SK-N-SH (cell line): ENCODE data around the gene COQ9. TPM values are rescaled to one million over a fixed set of nuclear protein-coding genes. Genes with fewer than 3 reads are reported as not detected.

Source experiments
- CTCF ChIA-PET: fragments of 300-600, 350-600 bp; formaldehyde crosslinking; extraction: SDS; loops from one replicate; lab custom pipeline; 2021; lab: Yijun Ruan, JAX
- POLR2A ChIA-PET: fragments of 350-600 bp; sonication (Branson Sonifier 250); formaldehyde crosslinking; extraction: SDS; loops from one replicate; lab custom pipeline; 2020; ENCODE audit warnings: antibody characterized with exemption, inconsistent platforms; lab: Yijun Ruan, JAX
- DNase-seq: peaks from one replicate; pipeline ENCODE4 v3.0.0; 2012
- H2AFZ ChIP-seq: fragments of 200-600 bp; sonication (generic); 2 replicates; pipeline ENCODE4 v1.8.1; 2016; ENCODE audit warnings: antibody characterized with exemption, mild to moderate bottlenecking, low read depth
- H3F3A ChIP-seq: fragments of 200-600 bp; sonication (generic); replicated peaks from 2 replicates; pipeline ENCODE3; 2016; ENCODE audit warnings: antibody characterized with exemption, mild to moderate bottlenecking; ENCODE audit not compliant: insufficient read depth
- H3K27ac ChIP-seq, 2 experiments: fragments of 200-500 bp in 1 of 2; fragments of 200-600 bp in 1 of 2; sonication (Bioruptor generic) in 1 of 2; sonication (generic), shearing (Covaris generic) in 1 of 2; 2 replicates each; pipeline versions ENCODE4 v1.5.1 to v1.6.1; 2014 to 2016; ENCODE audit warnings: low read depth in 2 of 2, inconsistent platforms in 1 of 2, low read length in 1 of 2, mild to moderate bottlenecking in 1 of 2, mixed read lengths in 1 of 2
- H3K27me3 ChIP-seq: fragments of 200-600 bp; sonication (generic), shearing (Covaris generic); 2 replicates; pipeline ENCODE4 v1.6.1; 2016; ENCODE audit warnings: mixed run types; ENCODE audit not compliant: insufficient read depth
- H3K36me3 ChIP-seq, 2 experiments: fragments of 200-500 bp in 1 of 2; fragments of 200-600 bp in 1 of 2; sonication (Bioruptor generic) in 1 of 2; sonication (generic) in 1 of 2; replicated peaks in 1 of 2; 2 replicates each; pipeline versions ENCODE3 to v1.5.1; 2014 to 2016; ENCODE audit warnings: low read length in 1 of 2, mild to moderate bottlenecking in 1 of 2; ENCODE audit not compliant: insufficient read depth in 2 of 2, control insufficient read depth in 1 of 2
- H3K4me1 ChIP-seq, 2 experiments: fragments of 200-500 bp in 1 of 2; fragments of 200-600 bp in 1 of 2; sonication (Bioruptor generic) in 1 of 2; sonication (generic), shearing (Covaris generic) in 1 of 2; 2 replicates each; pipeline versions ENCODE4 v1.5.1 to v1.6.1; 2014 to 2016; ENCODE audit warnings: low read depth in 1 of 2, low read length in 1 of 2, mixed run types in 1 of 2; ENCODE audit not compliant: insufficient read depth in 2 of 2, control insufficient read depth in 1 of 2
- H3K4me2 ChIP-seq: fragments of 200-600 bp; sonication (generic), shearing (Covaris generic); 2 replicates; pipeline ENCODE4 v1.6.1; 2017; ENCODE audit warnings: mixed run types
- H3K4me3 ChIP-seq, 2 experiments: fragments of 200-500 bp in 1 of 2; fragments of 200-600 bp in 1 of 2; sonication (Bioruptor generic) in 1 of 2; sonication (generic), shearing (Covaris generic) in 1 of 2; 2 replicates each; pipeline versions ENCODE4 v1.5.1 to v1.8.1; 2014 to 2016; ENCODE audit warnings: low read depth in 2 of 2, inconsistent platforms in 1 of 2, low read length in 1 of 2, mild to moderate bottlenecking in 1 of 2, mixed read lengths in 1 of 2, moderate library complexity in 1 of 2
- H3K79me2 ChIP-seq: fragments of 200-600 bp; sonication (generic); 2 replicates; pipeline ENCODE4 v1.8.1; 2017; ENCODE audit warnings: mild to moderate bottlenecking; ENCODE audit not compliant: insufficient read depth
- H3K9ac ChIP-seq: fragments of 200-600 bp; sonication (generic); 2 replicates; pipeline ENCODE4 v1.6.1; 2017; ENCODE audit warnings: mixed run types
- H3K9me2 ChIP-seq: fragments of 200-600 bp; sonication (generic); 2 replicates; pipeline ENCODE4 v1.6.1; 2017; ENCODE audit warnings: mixed run types
- H3K9me3 ChIP-seq: fragments of 200-600 bp; sonication (generic); 2 replicates; pipeline ENCODE4 v1.6.1; 2017; ENCODE audit warnings: mixed run types, mild to moderate bottlenecking, moderate library complexity
- H4K20me1 ChIP-seq: fragments of 200-600 bp; sonication (generic); 2 replicates; pipeline ENCODE4 v1.6.1; 2017; ENCODE audit warnings: mild to moderate bottlenecking, mixed run types; ENCODE audit not compliant: insufficient read depth
- NFIC ChIP-seq: IDR thresholded peaks from 2 replicates; pipeline ENCODE4 v1.4.0; 2012; ENCODE audit warnings: borderline replicate concordance
- NRF1 ChIP-seq: IDR thresholded peaks from 2 replicates; pipeline ENCODE4 v1.6.1; 2012; ENCODE audit warnings: low read depth, mild to moderate bottlenecking, low read length
- TCF12 ChIP-seq: IDR thresholded peaks from 2 replicates; pipeline ENCODE4 v1.4.0; 2012
- WGBS: methylation state at CpG from one replicate; pipeline ENCODE4 v1.1.6; 2017; ENCODE audit warnings: low lambda C conversion rate; 5-methylcytosine and 5-hydroxymethylcytosine counted together
- polyA plus RNA-seq, 3 experiments: library from polyadenylated mRNA; depleted of rRNA; stranded (reverse); fragments of >200 nt; gene quantifications; 2 replicates each; pipeline ENCODE4 v1.2.3, GENCODE V29; 2012
- TF ChIP-seq, protein P1 (sequence below): IDR thresholded peaks from 2 replicates; pipeline ENCODE4; 2012
- TF ChIP-seq, protein P2 (sequence below): IDR thresholded peaks from 2 replicates; pipeline ENCODE4 v1.4.0; 2012; ENCODE audit warnings: low read depth
- TF ChIP-seq, protein P3 (sequence below): fragments of 150-350 bp; IDR thresholded peaks from 2 replicates; pipeline ENCODE4 v1.6.1; 2017; ENCODE audit warnings: antibody characterized with exemption, low read length, low read depth, borderline replicate concordance
- TF ChIP-seq, protein P4 (sequence below): fragments of 150-350 bp; IDR thresholded peaks from 2 replicates; pipeline ENCODE4 v1.6.1; 2016; ENCODE audit warnings: mild to moderate bottlenecking, low read depth, low read length
- TF ChIP-seq, protein P5 (sequence below): IDR thresholded peaks from 2 replicates; pipeline ENCODE4 v1.4.0; 2012; ENCODE audit warnings: low read depth, borderline replicate concordance

COQ9 gene
- polyA plus RNA-seq, 1 of the 3 experiments (the other 2 are of a cell fraction), result 81.2 TPM

DNA sequence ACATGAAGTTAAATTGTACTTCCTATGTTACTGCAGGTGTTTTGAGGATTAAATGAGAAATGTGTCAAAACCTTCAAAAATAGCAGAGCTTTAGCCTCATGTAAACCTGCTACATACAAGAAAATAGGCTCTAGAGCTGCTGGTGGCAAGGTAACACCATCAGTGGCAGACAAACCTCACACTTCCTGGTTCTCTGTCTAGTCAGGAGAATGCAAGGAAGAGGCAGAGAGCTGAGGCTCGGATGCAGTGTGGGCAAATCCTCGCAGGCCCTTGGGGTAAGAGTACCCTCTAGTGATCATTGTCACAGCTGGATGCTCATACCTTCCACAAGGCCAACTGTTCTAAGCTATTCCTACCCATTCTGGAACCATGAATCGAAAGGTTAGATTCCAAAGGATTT is 14.3 kb upstream of the COQ9 start:
- Histone ChIP-seq H3K36me3 (peaks cover 59 to 71% of the 10 kb centered on the region in 2 experiments), H3K4me1 (no peaks in the 10 kb centered on the region), H3K9me3 (no peaks in the 10 kb centered on the region), H4K20me1 (no peaks in the 10 kb centered on the region), H3K27ac (no peak overlapping the region), H3K4me3 (no peak overlapping the region), H3K4me2 (no peak overlapping the region), H2AFZ (no peak overlapping the region), H3F3A (no peaks in the 10 kb centered on the region), H3K79me2 (no peaks in the 10 kb centered on the region), H3K9me2 (no peaks in the 10 kb centered on the region), H3K9ac (no peak overlapping the region), H3K27me3 (no peaks in the 10 kb centered on the region)
- POLR2A ChIA-PET, result interaction anchor here (2.1 kb wide), 1 partner anchor 14 kb away, joined by 6 read pairs; the partner anchor contains the start of genes CIAPIN1 and COQ9
- CTCF ChIA-PET, result interaction anchor here (1.0 to 4.6 kb wide), 7 partner anchors 10 to 132 kb away, joined by 3 to 30 read pairs (median 8); partner anchors contain the start of gene POLR2C
- TF ChIP-seq NFIC, result no peak
- WGBS, result 98% methylated on average over 3 of the region's 3 CpGs
- no peak for DNase-seq

DNA sequence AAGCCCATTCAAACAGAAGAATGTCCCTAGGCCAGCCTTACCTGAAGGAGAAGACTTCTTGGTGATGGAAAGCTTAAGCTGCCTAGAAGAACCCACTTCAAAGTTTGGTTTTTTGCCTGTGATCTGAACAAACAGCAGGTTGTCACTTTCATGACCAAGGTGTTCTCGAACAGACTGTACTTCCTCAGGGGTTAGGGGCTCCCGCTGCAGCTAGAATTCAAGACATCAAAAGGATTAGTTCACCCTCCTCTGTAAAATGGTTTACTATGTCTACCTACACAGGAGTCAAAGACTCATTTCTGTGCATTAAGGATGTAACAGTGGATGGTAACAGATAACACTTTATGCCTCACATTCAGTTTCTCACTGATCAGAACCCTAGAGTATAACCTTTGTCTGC is 13.3 kb upstream of the COQ9 start:
- H3K9me2 ChIP-seq, result no peaks in the 10 kb centered on the region
- TF ChIP-seq, protein P1, sequence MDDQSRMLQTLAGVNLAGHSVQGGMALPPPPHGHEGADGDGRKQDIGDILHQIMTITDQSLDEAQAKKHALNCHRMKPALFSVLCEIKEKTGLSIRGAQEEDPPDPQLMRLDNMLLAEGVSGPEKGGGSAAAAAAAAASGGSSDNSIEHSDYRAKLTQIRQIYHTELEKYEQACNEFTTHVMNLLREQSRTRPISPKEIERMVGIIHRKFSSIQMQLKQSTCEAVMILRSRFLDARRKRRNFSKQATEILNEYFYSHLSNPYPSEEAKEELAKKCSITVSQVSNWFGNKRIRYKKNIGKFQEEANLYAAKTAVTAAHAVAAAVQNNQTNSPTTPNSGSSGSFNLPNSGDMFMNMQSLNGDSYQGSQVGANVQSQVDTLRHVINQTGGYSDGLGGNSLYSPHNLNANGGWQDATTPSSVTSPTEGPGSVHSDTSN, result no peak
- TF ChIP-seq, protein P2, sequence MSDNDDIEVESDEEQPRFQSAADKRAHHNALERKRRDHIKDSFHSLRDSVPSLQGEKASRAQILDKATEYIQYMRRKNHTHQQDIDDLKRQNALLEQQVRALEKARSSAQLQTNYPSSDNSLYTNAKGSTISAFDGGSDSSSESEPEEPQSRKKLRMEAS, result no peak
- TF ChIP-seq, protein P3, sequence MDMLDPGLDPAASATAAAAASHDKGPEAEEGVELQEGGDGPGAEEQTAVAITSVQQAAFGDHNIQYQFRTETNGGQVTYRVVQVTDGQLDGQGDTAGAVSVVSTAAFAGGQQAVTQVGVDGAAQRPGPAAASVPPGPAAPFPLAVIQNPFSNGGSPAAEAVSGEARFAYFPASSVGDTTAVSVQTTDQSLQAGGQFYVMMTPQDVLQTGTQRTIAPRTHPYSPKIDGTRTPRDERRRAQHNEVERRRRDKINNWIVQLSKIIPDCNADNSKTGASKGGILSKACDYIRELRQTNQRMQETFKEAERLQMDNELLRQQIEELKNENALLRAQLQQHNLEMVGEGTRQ, result no peak
- TF ChIP-seq, protein P4, sequence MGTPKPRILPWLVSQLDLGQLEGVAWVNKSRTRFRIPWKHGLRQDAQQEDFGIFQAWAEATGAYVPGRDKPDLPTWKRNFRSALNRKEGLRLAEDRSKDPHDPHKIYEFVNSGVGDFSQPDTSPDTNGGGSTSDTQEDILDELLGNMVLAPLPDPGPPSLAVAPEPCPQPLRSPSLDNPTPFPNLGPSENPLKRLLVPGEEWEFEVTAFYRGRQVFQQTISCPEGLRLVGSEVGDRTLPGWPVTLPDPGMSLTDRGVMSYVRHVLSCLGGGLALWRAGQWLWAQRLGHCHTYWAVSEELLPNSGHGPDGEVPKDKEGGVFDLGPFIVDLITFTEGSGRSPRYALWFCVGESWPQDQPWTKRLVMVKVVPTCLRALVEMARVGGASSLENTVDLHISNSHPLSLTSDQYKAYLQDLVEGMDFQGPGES, result no peak
- TF ChIP-seq, protein P5, sequence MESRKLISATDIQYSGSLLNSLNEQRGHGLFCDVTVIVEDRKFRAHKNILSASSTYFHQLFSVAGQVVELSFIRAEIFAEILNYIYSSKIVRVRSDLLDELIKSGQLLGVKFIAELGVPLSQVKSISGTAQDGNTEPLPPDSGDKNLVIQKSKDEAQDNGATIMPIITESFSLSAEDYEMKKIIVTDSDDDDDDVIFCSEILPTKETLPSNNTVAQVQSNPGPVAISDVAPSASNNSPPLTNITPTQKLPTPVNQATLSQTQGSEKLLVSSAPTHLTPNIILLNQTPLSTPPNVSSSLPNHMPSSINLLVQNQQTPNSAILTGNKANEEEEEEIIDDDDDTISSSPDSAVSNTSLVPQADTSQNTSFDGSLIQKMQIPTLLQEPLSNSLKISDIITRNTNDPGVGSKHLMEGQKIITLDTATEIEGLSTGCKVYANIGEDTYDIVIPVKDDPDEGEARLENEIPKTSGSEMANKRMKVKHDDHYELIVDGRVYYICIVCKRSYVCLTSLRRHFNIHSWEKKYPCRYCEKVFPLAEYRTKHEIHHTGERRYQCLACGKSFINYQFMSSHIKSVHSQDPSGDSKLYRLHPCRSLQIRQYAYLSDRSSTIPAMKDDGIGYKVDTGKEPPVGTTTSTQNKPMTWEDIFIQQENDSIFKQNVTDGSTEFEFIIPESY, result no peak
- TF ChIP-seq NRF1, result no peak
- TF ChIP-seq TCF12, result no peak
- no peaks in the 10 kb centered on the region for H3F3A ChIP-seq
- peaks cover 63 to 73% of the 10 kb centered on the region in 2 experiments for H3K36me3 ChIP-seq
- H4K20me1 ChIP-seq, result no peaks in the 10 kb centered on the region
- no peak for DNase-seq
- H2AFZ ChIP-seq, result no peak overlapping the region
- POLR2A ChIA-PET, result interaction anchor here (2.1 kb wide), 1 partner anchor 13 kb away, joined by 6 read pairs; the partner anchor contains the start of genes CIAPIN1 and COQ9
- WGBS, result 100% methylated on average over 1 of the region's 2 CpGs
- H3K9me3 ChIP-seq, result no peaks in the 10 kb centered on the region
- H3K27ac ChIP-seq, result no peak overlapping the region
- CTCF ChIA-PET, result interaction anchor here (1.0 to 4.6 kb wide), 4 partner anchors 16 to 133 kb away, joined by 5 to 30 read pairs (median 10); partner anchors contain the start of gene POLR2C
- H3K9ac ChIP-seq, result no peak overlapping the region
- H3K4me2 ChIP-seq, result no peak overlapping the region
- H3K4me1 ChIP-seq, result no peaks in the 10 kb centered on the region
- H3K79me2 ChIP-seq, result no peaks in the 10 kb centered on the region
- no peak overlapping the region for H3K4me3 ChIP-seq
- no peaks in the 10 kb centered on the region for H3K27me3 ChIP-seq
